Measurements from ENCODE around the gene ATR.
A peak's percentile ranks its signal among the peaks of the same experiment; 100 is the strongest.
"Not testable (repeated sequence)": the region's sequence is repeated elsewhere in the genome, so short reads cannot be mapped to it uniquely, and the experiment has no call there.

The ATR gene

GRCh38 chr3:142578329-142579223 lies at the start of gene ATR:
Gene ATR (minus strand): TSS chr3:142578733. CDS start chr3:142578704, 29 bp downstream.
- peak within 1 kb of the TSS; percentile 97 for H3K4me3 Mint-ChIP-seq
- no peaks in the 10 kb centered on the region for H3K9me3 Mint-ChIP-seq
- H3K27ac Mint-ChIP-seq, result peak within 1 kb of the TSS; percentile 94
- H3K36me3 Mint-ChIP-seq (ENCODE audit: low read depth), result peaks cover 22% of the 10 kb centered on the region
- peaks cover 6% of the 10 kb centered on the region for H3K27me3 Mint-ChIP-seq
- H3K4me1 Mint-ChIP-seq (ENCODE audit: low read depth), result peaks cover 51% of the 10 kb centered on the region

GRCh38 chr3:142626971-142627370 lies 48.4 kb upstream of the ATR start:
- H3K27me3 Mint-ChIP-seq, result no peaks in the 10 kb centered on the region
- H3K4me1 Mint-ChIP-seq (ENCODE audit: low read depth), result no peaks in the 10 kb centered on the region
- H3K4me3 Mint-ChIP-seq, result no peak overlapping the region
- H3K9me3 Mint-ChIP-seq, result no peaks in the 10 kb centered on the region
- no peaks in the 10 kb centered on the region for H3K36me3 Mint-ChIP-seq (ENCODE audit: low read depth)
- no peak overlapping the region for H3K27ac Mint-ChIP-seq

- no peak overlapping the region for H3K27ac Mint-ChIP-seq
- no peaks in the 10 kb centered on the region for H3K4me1 Mint-ChIP-seq (ENCODE audit: low read depth)
- H3K36me3 Mint-ChIP-seq (ENCODE audit: low read depth), result no peaks in the 10 kb centered on the region
- H3K9me3 Mint-ChIP-seq, result no peaks in the 10 kb centered on the region
- no peaks in the 10 kb centered on the region for H3K27me3 Mint-ChIP-seq
- H3K4me3 Mint-ChIP-seq, result no peak overlapping the region
These were observed 46.6 kb upstream of the ATR start for GRCh38 chr3:142625153-142625440.

GRCh38 chr3:142624341-142625152 lies 46.0 kb upstream of the ATR start:
- H3K4me1 Mint-ChIP-seq (ENCODE audit: low read depth), result no peaks in the 10 kb centered on the region
- H3K4me3 Mint-ChIP-seq, result no peak overlapping the region
- H3K36me3 Mint-ChIP-seq (ENCODE audit: low read depth), result no peaks in the 10 kb centered on the region
- no peak overlapping the region for H3K27ac Mint-ChIP-seq
- H3K9me3 Mint-ChIP-seq, result no peaks in the 10 kb centered on the region
- H3K27me3 Mint-ChIP-seq, result no peaks in the 10 kb centered on the region

- Mint-ChIP-seq H3K36me3 (ENCODE audit: low read depth) (no peaks in the 10 kb centered on the region), H3K9me3 (no peaks in the 10 kb centered on the region), H3K4me1 (ENCODE audit: low read depth) (no peaks in the 10 kb centered on the region), H3K27me3 (no peaks in the 10 kb centered on the region), H3K27ac (no peak overlapping the region), H3K4me3 (no peak overlapping the region)
These were observed 44.7 kb upstream of the ATR start for GRCh38 chr3:142623194-142623593.

GRCh38 chr3:142622405-142622804 lies 43.9 kb upstream of the ATR start:
- no peaks in the 10 kb centered on the region for H3K27me3 Mint-ChIP-seq
- H3K9me3 Mint-ChIP-seq, result no peaks in the 10 kb centered on the region
- no peak overlapping the region for H3K27ac Mint-ChIP-seq
- no peaks in the 10 kb centered on the region for H3K4me1 Mint-ChIP-seq (ENCODE audit: low read depth)
- H3K4me3 Mint-ChIP-seq, result no peak overlapping the region
- no peaks in the 10 kb centered on the region for H3K36me3 Mint-ChIP-seq (ENCODE audit: low read depth)

- no peak overlapping the region for H3K4me3 Mint-ChIP-seq
- no peaks in the 10 kb centered on the region for H3K4me1 Mint-ChIP-seq (ENCODE audit: low read depth)
- no peaks in the 10 kb centered on the region for H3K27me3 Mint-ChIP-seq
- H3K36me3 Mint-ChIP-seq (ENCODE audit: low read depth), result no peaks in the 10 kb centered on the region
- no peaks in the 10 kb centered on the region for H3K9me3 Mint-ChIP-seq
- no peak overlapping the region for H3K27ac Mint-ChIP-seq
These were observed 40.5 kb upstream of the ATR start for GRCh38 chr3:142618917-142619461.

- Mint-ChIP-seq H3K27ac (no peak overlapping the region), H3K36me3 (ENCODE audit: low read depth) (no peaks in the 10 kb centered on the region), H3K4me1 (ENCODE audit: low read depth) (no peaks in the 10 kb centered on the region), H3K27me3 (no peaks in the 10 kb centered on the region), H3K9me3 (no peaks in the 10 kb centered on the region), H3K4me3 (no peak overlapping the region)
These were observed 36.6 kb upstream of the ATR start for GRCh38 chr3:142615171-142615570.

- Mint-ChIP-seq H3K4me1 (ENCODE audit: low read depth) (no peaks in the 10 kb centered on the region), H3K9me3 (no peaks in the 10 kb centered on the region), H3K4me3 (no peak overlapping the region), H3K27ac (no peak overlapping the region), H3K36me3 (ENCODE audit: low read depth) (no peaks in the 10 kb centered on the region), H3K27me3 (no peaks in the 10 kb centered on the region)
These were observed 35.6 kb upstream of the ATR start for GRCh38 chr3:142614059-142614626.

- Mint-ChIP-seq H3K4me1 (ENCODE audit: low read depth) (no peaks in the 10 kb centered on the region), H3K27me3 (no peaks in the 10 kb centered on the region), H3K36me3 (ENCODE audit: low read depth) (no peaks in the 10 kb centered on the region), H3K27ac (no peak overlapping the region), H3K9me3 (no peaks in the 10 kb centered on the region), H3K4me3 (no peak overlapping the region)
These were observed 35.0 kb upstream of the ATR start for GRCh38 chr3:142613491-142613890.

- Mint-ChIP-seq H3K4me3 (no peak overlapping the region), H3K27ac (no peak overlapping the region), H3K4me1 (ENCODE audit: low read depth) (no peaks in the 10 kb centered on the region)
These were observed 32.7 kb upstream of the ATR start for GRCh38 chr3:142611206-142611605.

GRCh38 chr3:142609136-142609535 lies 30.6 kb upstream of the ATR start:
- Mint-ChIP-seq H3K9me3 (no peaks in the 10 kb centered on the region), H3K36me3 (ENCODE audit: low read depth) (no peaks in the 10 kb centered on the region), H3K27me3 (no peaks in the 10 kb centered on the region), H3K4me3 (no peak overlapping the region), H3K4me1 (ENCODE audit: low read depth) (no peaks in the 10 kb centered on the region), H3K27ac (no peak overlapping the region)

More at GRCh38 chr3:142611206-142611605, 32.7 kb upstream of the ATR start:
- H3K36me3 Mint-ChIP-seq (ENCODE audit: low read depth), result no peaks in the 10 kb centered on the region
- no peaks in the 10 kb centered on the region for H3K9me3 Mint-ChIP-seq
- no peaks in the 10 kb centered on the region for H3K27me3 Mint-ChIP-seq

- no peak overlapping the region for H3K27ac Mint-ChIP-seq
- no peaks in the 10 kb centered on the region for H3K9me3 Mint-ChIP-seq
- no peaks in the 10 kb centered on the region for H3K36me3 Mint-ChIP-seq (ENCODE audit: low read depth)
- no peaks in the 10 kb centered on the region for H3K27me3 Mint-ChIP-seq
- no peaks in the 10 kb centered on the region for H3K4me1 Mint-ChIP-seq (ENCODE audit: low read depth)
- H3K4me3 Mint-ChIP-seq, result no peak overlapping the region
These were observed 30.1 kb upstream of the ATR start for GRCh38 chr3:142608631-142609030.

GRCh38 chr3:142604940-142605339 lies 26.4 kb upstream of the ATR start:
- no peaks in the 10 kb centered on the region for H3K27me3 Mint-ChIP-seq
- no peaks in the 10 kb centered on the region for H3K36me3 Mint-ChIP-seq (ENCODE audit: low read depth)
- H3K4me1 Mint-ChIP-seq (ENCODE audit: low read depth), result no peaks in the 10 kb centered on the region
- H3K9me3 Mint-ChIP-seq, result no peaks in the 10 kb centered on the region
- H3K27ac Mint-ChIP-seq, result no peak overlapping the region
- no peak overlapping the region for H3K4me3 Mint-ChIP-seq

- not testable (repeated sequence) for H3K4me3 Mint-ChIP-seq; H3K36me3 Mint-ChIP-seq (ENCODE audit: low read depth)
These were observed 24.8 kb upstream of the ATR start for GRCh38 chr3:142603386-142603705.

More at GRCh38 chr3:142603386-142603705, 24.8 kb upstream of the ATR start:
- H3K27ac Mint-ChIP-seq; H3K4me1 Mint-ChIP-seq (ENCODE audit: low read depth); H3K9me3 Mint-ChIP-seq; H3K27me3 Mint-ChIP-seq: not testable (repeated sequence)

Data from stimulated activated naive CD8-positive, alpha-beta T cell treated with anti-CD3 and anti-CD28 coated beads, Interleukin-15, Interleukin-2, amounts not matched to agents 100 ng/mL and 50 ng/mL, for 24 hours (primary cell).